ENCODE measurements around the gene NFKBIB.

Gene NFKBIB

DNA sequence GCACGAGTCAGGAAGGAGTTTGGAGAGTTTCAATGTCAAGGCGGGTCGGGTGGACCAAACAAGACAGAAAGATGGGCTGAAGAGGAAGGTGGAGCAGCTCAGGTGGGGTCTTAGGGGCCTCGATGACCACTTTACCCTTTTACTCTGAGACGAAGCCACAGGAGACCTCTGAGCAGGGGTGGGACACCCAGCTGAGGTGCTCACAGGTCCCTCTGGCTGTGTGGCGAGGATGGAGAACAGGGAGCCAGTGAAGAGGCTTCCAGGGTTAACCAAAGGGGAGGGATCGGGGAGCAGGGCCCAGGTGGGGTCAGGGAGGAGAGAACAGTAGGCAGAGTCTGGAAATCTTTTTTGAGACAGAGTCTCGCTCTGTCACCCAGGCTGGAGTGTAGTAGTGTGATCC lies 14.2 kb downstream of the NFKBIB start:
- TF ChIP-seq, protein P1, sequence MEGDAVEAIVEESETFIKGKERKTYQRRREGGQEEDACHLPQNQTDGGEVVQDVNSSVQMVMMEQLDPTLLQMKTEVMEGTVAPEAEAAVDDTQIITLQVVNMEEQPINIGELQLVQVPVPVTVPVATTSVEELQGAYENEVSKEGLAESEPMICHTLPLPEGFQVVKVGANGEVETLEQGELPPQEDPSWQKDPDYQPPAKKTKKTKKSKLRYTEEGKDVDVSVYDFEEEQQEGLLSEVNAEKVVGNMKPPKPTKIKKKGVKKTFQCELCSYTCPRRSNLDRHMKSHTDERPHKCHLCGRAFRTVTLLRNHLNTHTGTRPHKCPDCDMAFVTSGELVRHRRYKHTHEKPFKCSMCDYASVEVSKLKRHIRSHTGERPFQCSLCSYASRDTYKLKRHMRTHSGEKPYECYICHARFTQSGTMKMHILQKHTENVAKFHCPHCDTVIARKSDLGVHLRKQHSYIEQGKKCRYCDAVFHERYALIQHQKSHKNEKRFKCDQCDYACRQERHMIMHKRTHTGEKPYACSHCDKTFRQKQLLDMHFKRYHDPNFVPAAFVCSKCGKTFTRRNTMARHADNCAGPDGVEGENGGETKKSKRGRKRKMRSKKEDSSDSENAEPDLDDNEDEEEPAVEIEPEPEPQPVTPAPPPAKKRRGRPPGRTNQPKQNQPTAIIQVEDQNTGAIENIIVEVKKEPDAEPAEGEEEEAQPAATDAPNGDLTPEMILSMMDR (IDR thresholded peaks at IDR 0.05; ENCODE audit: insufficient read depth, low read depth, low read length, missing control alignments) = no peak
- H3K4me3 ChIP-seq (ENCODE audit: low read depth, low read length) = no peak overlapping the region
- no peak for DNase-seq (ENCODE audit: low read depth)

DNA sequence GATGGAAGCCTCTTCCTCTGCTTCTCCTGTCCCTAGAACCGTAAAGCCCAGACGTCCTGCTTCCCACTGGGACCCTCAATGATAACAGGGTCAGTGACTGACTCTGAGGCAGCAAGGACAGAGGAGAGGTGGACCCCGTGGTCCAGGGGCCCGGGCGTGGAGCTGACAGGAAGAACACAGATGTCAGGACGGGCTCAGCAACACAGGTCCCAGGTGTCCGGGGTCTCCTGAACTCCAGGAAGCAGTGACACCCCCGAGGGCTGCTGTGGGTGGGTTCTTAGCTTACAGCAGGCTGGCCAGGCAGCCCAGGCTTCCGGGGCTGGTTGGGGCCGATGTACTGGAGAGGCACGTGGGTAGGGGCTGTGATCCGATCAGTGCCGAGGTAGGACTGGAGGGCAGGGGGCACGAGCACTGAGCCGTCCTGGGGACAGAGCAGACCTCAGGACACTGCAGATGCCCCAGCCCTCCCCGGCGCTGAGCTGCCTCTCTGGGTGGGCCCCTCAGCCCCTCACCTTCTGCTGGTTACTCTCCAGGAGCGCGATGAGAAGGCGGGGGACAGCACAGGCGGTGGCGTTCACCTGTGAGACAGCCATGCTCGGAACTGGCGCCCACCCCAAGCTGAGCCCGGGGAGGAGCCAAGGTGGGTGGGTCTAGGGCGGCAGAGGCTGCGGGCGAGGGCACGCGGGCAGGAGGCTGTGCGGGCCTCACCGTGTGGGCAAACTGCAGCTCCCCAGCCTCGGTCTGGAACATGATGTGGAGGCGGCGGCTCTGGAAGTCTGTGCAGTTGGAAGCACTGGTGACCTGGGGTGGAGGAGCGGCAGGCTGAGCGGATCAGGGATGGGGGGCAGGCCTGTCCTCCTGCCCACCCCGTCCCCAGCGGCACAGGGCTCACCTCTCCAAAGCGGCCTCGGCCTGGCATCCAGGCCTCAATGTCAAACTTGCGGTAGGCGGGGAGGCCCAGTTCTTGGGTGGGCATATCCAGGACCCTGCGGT lies 15.9 kb downstream of the NFKBIB start:
- no peak overlapping the region for H3K4me3 ChIP-seq (ENCODE audit: low read depth, low read length)
- TF ChIP-seq, protein P1 (IDR thresholded peaks at IDR 0.05; ENCODE audit: insufficient read depth, low read depth, low read length, missing control alignments) = no peak
- no peak for DNase-seq (ENCODE audit: low read depth)

DNA sequence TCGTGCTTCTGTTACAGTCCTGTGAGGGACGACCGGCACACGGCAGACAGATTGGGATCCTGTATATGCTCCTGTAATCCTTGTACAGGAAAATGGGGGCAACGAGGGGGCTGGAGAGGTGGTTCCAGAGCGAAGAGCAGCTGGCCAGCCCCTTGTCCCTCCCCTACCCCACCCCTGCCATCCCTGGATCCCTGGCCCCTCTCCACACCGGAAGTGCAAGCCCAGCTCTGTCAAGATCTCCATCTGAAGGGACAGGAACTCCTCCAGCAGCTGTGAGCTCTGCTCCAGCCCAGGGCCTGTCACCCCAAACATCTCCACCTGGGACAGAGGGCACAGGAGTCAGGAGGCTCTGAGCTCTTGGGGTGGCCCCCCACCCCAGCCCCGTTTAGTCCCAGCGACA lies 17.7 kb downstream of the NFKBIB start:
- DNase-seq (ENCODE audit: low read depth) = no peak
- TF ChIP-seq, protein P1 (IDR thresholded peaks at IDR 0.05; ENCODE audit: insufficient read depth, low read depth, low read length, missing control alignments) = no peak

DNA sequence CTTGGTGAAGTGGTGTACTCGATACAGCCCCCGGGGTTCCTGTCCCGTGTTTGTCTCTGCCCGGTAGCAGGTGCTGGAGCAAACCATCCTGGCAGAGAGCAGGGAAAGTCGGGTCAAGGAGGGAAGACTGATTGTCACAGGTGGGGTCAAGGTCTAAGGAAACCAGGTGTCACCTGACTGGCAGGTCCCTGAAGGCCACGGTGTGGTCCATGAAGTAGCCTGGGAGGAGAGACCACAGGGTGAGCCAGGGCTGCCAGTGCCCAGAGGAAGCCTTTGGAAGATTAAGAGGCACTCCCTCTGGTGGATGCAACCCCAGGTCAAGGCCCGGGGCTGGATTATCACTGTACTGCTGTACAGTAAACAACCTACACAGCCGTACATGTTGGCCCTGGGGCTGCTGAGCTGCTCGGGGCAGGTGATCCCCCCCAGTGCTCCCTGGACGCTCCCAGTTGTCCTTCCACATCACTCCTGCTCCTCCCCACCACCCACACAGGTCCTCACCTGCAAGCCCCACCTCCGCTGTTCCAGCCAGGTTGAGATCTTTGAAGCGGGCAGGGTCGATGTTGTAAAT lies 18.2 kb downstream of the NFKBIB start:
- DNase-seq (ENCODE audit: low read depth) = no peak
- no peak overlapping the region for H3K4me3 ChIP-seq (ENCODE audit: low read depth, low read length)
- TF ChIP-seq, protein P1 (IDR thresholded peaks at IDR 0.05; ENCODE audit: insufficient read depth, low read depth, low read length, missing control alignments) = no peak

More for the DNA sequence above, 17.7 kb downstream of the NFKBIB start:
- H3K4me3 ChIP-seq (ENCODE audit: low read depth, low read length) = no peak overlapping the region

DNA sequence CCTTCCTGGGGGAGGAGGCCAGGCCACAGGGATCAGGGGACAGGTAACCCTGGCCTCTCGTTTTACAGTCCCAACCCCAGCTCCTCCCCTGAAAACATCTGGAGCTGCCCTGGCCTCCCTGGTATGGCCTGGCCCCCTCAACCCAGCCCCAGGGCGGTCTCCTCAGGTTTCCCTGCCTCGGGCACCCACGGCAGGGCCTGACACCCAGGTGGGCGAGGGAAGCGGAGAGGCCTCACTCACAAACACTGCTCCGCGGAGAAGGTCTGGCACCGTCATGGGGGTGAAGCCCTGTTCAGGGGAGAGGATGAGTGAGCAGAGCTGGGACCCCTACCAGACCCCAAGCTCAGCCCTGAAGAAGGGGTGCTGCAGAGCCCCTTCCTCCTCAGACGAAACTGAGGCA lies 18.8 kb downstream of the NFKBIB start:
- no peak for DNase-seq (ENCODE audit: low read depth)
- TF ChIP-seq, protein P1 (IDR thresholded peaks at IDR 0.05; ENCODE audit: insufficient read depth, low read depth, low read length, missing control alignments) = no peak
- no peak overlapping the region for H3K4me3 ChIP-seq (ENCODE audit: low read depth, low read length)

DNA sequence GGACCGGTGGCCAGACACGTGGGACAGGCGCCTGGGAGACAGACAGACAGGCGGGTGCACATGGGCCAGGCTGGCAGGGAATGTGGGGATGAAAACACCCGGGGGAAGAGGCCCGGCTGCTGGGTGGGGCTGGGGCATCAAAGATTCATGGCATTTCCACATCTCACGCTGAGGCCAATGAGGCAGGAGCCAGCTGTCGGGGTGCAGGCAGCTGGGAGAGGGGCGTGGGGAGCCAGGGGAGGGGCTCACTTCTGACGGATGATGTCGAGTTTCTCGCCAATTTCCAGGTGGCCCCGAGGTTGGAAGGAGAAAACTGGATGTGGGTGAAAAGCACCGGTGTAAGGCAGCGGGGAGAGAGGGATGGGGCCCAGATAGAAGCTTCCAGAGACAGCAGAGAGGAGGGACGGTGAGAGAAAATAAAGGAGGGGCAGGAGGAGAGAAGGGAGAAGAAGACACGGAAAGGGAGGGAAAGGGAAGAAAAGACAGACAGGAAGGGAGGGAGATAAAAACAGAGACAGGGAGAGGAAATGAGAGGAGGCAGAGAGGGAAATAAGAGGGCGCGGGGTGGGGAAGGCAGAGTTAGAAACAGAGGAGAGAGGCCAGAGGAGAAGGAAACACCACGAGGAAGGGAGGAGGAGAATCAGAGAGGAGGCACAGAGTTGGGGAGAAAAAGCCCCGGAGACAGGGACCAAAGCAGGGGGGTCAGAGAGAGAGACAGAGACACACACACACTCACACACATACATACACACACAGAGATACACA lies 20.2 kb downstream of the NFKBIB start:
- DNase-seq (ENCODE audit: low read depth) = no peak
- H3K4me3 ChIP-seq (ENCODE audit: low read depth, low read length) = no peak overlapping the region
- TF ChIP-seq, protein P1 (IDR thresholded peaks at IDR 0.05; ENCODE audit: insufficient read depth, low read depth, low read length, missing control alignments) = no peak

Measured in GM12865 (cell line).